ENCODE results near the gene SDHAF4. TPM values are rescaled to one million over a fixed set of nuclear protein-coding genes. Genes with fewer than 3 reads are reported as not detected.
A peak's percentile ranks its signal among the peaks of the same experiment; 100 is the strongest.

Gene SDHAF4
- total and polyA plus RNA-seq, 2 of the 13 experiments (the other 11 are each of a cell fraction or from before 2014, with no cell fraction given): 7.5 to 10.8 TPM

- peak; percentile 76; the same call in 1 of the 2 replicates for TF ChIP-seq ZNF607 (CRISPR knock-in tag; IDR thresholded peaks at IDR 0.05; ENCODE audit: borderline replicate concordance)
- no peak for TF ChIP-seq ATM (IDR thresholded peaks at IDR 0.05; ENCODE audit: borderline replicate concordance)
- TF ChIP-seq STAT5B (CRISPR knock-in tag; IDR thresholded peaks at IDR 0.05): peak; percentile 18; the same call in 1 of the 2 replicates
- TF ChIP-seq ZNF124 (CRISPR knock-in tag; IDR thresholded peaks at IDR 0.05): peak; percentile 66; the same call in 1 of the 2 replicates
- TF ChIP-seq ESRRA (CRISPR knock-in tag; IDR thresholded peaks at IDR 0.05; ENCODE audit: low read depth): peak; percentile 64; the same call in 1 of the 2 replicates
- no peak for TF ChIP-seq JUND (CRISPR knock-in tag; IDR thresholded peaks at IDR 0.05)
- TF ChIP-seq ZIK1 (CRISPR knock-in tag; IDR thresholded peaks at IDR 0.05; ENCODE audit: borderline replicate concordance, low read depth): peak; percentile 68; the same call in 1 of the 2 replicates
- peak; percentile 73 for TF ChIP-seq MED8 (CRISPR knock-in tag; IDR thresholded peaks at IDR 0.05; ENCODE audit: insufficient replicate concordance)
- peak; percentile 90; the same call in 1 of the 2 replicates for TF ChIP-seq ZNF446 (CRISPR knock-in tag; IDR thresholded peaks at IDR 0.05)
- TF ChIP-seq ZFP36L1 (CRISPR knock-in tag; IDR thresholded peaks at IDR 0.05): peak; percentile 65; the same call in 1 of the 2 replicates
- no peak for TF ChIP-seq PCBP2 (optimal IDR thresholded peaks at IDR 0.05; ENCODE audit: low read depth, low read length, poor library complexity, severe bottlenecking)
- no peak for TF ChIP-seq KDM5A (IDR thresholded peaks at IDR 0.05; ENCODE audit: borderline replicate concordance, low read length)
- TF ChIP-seq, protein P1, sequence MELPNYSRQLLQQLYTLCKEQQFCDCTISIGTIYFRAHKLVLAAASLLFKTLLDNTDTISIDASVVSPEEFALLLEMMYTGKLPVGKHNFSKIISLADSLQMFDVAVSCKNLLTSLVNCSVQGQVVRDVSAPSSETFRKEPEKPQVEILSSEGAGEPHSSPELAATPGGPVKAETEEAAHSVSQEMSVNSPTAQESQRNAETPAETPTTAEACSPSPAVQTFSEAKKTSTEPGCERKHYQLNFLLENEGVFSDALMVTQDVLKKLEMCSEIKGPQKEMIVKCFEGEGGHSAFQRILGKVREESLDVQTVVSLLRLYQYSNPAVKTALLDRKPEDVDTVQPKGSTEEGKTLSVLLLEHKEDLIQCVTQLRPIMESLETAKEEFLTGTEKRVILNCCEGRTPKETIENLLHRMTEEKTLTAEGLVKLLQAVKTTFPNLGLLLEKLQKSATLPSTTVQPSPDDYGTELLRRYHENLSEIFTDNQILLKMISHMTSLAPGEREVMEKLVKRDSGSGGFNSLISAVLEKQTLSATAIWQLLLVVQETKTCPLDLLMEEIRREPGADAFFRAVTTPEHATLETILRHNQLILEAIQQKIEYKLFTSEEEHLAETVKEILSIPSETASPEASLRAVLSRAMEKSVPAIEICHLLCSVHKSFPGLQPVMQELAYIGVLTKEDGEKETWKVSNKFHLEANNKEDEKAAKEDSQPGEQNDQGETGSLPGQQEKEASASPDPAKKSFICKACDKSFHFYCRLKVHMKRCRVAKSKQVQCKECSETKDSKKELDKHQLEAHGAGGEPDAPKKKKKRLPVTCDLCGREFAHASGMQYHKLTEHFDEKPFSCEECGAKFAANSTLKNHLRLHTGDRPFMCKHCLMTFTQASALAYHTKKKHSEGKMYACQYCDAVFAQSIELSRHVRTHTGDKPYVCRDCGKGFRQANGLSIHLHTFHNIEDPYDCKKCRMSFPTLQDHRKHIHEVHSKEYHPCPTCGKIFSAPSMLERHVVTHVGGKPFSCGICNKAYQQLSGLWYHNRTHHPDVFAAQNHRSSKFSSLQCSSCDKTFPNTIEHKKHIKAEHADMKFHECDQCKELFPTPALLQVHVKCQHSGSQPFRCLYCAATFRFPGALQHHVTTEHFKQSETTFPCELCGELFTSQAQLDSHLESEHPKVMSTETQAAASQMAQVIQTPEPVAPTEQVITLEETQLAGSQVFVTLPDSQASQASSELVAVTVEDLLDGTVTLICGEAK (IDR thresholded peaks at IDR 0.05): no peak
- TF ChIP-seq, protein P1 (CRISPR knock-in tag; IDR thresholded peaks at IDR 0.05): peak; percentile 85
- 0 out of 2 replicates have a peak, but pooled peaks have one; percentile 17 for TF ChIP-seq HMG20A (CRISPR knock-in tag; IDR thresholded peaks at IDR 0.05; ENCODE audit: borderline replicate concordance)
- peak; percentile 72; the same call in 1 of the 2 replicates for TF ChIP-seq ZSCAN29 (CRISPR knock-in tag; conservative IDR thresholded peaks at IDR 0.05)
- TF ChIP-seq MIER2 (CRISPR knock-in tag; IDR thresholded peaks at IDR 0.05): no peak; the same call in 1 of the 2 replicates
- TF ChIP-seq ZNF703 (CRISPR knock-in tag; IDR thresholded peaks at IDR 0.05; ENCODE audit: borderline replicate concordance): no peak
- TF ChIP-seq, protein P2, sequence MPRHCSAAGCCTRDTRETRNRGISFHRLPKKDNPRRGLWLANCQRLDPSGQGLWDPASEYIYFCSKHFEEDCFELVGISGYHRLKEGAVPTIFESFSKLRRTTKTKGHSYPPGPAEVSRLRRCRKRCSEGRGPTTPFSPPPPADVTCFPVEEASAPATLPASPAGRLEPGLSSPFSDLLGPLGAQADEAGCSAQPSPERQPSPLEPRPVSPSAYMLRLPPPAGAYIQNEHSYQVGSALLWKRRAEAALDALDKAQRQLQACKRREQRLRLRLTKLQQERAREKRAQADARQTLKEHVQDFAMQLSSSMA (CRISPR knock-in tag; IDR thresholded peaks at IDR 0.05): no peak
- 0 out of 2 replicates have a peak, but pooled peaks have one; percentile 57 for TF ChIP-seq ZNF33A (CRISPR knock-in tag; IDR thresholded peaks at IDR 0.05; ENCODE audit: borderline replicate concordance)
- TF ChIP-seq AGO2 (optimal IDR thresholded peaks at IDR 0.05; ENCODE audit: low read depth, low read length): peak; percentile 92
Observed at GRCh38 chr6:70566751-70567382, at the start of gene SDHAF4 (continued).

All from HepG2 (cell line).